KG1 (cell line): ENCODE data around the gene GNB5.
"Not testable (repeated sequence)": the region's sequence is repeated elsewhere in the genome, so short reads cannot be mapped to it uniquely, and the experiment has no call there.

Experiments
- DNase-seq: peaks from one replicate; lab custom pipeline; 2025; lab: John Stamatoyannopoulos, UW

GNB5 gene

GRCh38 chr15:52206446-52206845 is 15.3 kb upstream of the GNB5 start:
- DNase-seq = no peak

GRCh38 chr15:52204657-52205056 is 13.5 kb upstream of the GNB5 start:
- no peak for DNase-seq

GRCh38 chr15:52200831-52201365 is 9.7 kb upstream of the GNB5 start:
- DNase-seq = no peak

DNA sequence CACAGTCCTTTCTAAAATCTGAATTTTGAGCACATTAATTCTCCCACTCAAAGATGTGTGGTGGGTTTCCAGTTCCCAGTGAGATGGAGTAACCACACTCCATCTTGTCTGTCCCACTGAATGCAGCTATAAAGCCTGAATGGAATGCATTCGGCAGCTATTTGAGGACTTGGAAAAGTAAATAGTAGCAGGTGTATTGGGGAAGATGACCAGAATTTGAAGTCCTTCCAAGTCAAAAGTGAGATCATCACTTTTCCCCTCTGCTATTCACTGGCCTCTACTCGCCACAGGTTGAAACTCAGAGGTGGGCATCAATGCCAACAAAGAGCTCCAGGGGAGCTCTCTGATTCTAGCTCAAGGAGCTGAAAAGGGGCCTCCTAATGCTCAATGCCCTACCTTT is 8.1 kb upstream of the GNB5 start:
- no peak for DNase-seq

- DNase-seq = no peak
These were observed 5.7 kb upstream of the GNB5 start for GRCh38 chr15:52196891-52197290.

DNA sequence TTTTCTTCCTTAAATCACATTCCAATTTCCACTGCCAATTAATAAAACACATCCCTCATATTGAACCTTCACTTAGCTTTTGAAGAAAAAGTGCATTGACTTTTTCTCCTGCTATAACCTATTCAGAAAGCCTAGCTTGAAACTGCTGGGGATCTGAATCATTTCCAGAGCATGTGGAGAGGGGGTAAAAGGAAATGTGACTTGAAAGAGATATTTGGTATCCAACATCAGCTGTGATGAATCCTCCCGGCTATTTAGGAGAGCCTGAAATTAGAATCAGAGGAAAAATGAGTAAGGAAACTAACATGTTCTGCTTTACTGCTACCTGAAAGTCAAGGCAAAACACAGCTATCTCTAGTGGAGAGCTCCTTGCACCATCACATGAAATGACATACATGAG is 2.6 kb upstream of the GNB5 start:
- DNase-seq = no peak

GRCh38 chr15:52193321-52193720 is 2.1 kb upstream of the GNB5 start:
- no peak for DNase-seq

- no peak for DNase-seq
These were observed 4.3 kb downstream of the GNB5 start for GRCh38 chr15:52186651-52187486.

- no peak for DNase-seq
These were observed 6.0 kb downstream of the GNB5 start for GRCh38 chr15:52185151-52185561.

GRCh38 chr15:52184721-52185120 is 6.5 kb downstream of the GNB5 start:
- no peak for DNase-seq

DNA sequence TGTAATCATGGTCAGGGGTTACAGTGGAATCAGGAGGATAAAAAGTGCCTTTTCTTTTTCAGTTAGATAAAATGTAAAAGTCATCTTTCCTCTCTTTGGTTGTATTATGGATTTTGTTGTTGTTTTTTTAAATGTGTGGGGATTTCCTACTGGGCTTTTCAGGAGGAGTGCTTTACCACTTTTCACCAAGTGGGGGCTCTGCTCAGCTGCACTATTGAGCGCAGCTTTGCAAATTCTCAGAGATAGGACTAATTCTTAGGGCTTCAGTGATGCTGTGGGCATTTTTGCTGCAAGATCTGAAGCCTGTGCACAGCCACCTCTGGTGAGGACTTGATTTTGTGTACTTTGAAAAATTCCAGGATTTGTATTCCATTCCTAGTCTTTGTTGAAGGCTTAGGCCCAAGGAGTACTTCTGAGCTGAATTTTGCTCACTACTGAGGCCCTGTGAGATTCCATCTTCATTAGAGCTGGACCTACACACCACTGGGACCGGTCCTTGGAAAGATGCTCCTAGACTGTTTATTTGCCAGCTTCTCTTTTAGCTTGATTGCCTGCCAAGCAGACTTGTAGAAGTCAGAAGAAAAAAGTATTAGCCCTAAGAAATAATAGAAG is 7.5 kb downstream of the GNB5 start:
- DNase-seq = no peak

GRCh38 chr15:52181938-52182780 is 9.0 kb downstream of the GNB5 start:
- DNase-seq = no peak

- no peak for DNase-seq
These were observed 10.2 kb downstream of the GNB5 start for GRCh38 chr15:52180851-52181450.

DNA sequence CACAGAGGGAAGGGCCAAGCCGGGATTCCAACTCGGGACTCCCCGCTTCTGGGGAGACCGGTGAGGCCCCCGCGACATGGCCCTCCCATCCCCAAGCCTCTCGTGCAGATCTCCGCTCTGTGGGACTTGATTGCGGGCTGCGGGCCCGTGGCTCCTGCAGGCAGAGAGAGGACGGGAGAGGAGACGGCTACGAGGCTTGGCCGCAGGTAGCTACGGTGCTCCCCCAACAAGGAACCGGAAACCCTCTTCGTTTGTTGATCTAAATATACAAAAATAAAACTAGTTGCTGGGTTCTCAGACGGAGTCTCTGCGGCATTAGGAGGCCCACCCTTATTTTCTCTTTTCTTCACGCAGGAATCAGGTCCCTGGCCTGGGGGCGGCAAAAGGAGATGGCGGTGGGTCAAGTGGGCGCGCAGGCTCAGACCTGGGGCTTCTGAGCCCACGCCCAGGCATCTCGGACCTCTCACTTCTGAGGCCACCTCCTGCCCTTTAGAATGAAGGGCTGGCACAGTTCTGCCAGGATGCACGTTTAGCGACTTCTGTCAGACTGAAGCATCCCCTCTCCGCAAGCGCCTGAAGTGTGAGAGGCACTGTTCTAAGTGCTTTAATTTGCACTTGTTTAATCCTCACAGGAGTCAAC is 10.9 kb downstream of the GNB5 start:
- no peak for DNase-seq

DNA sequence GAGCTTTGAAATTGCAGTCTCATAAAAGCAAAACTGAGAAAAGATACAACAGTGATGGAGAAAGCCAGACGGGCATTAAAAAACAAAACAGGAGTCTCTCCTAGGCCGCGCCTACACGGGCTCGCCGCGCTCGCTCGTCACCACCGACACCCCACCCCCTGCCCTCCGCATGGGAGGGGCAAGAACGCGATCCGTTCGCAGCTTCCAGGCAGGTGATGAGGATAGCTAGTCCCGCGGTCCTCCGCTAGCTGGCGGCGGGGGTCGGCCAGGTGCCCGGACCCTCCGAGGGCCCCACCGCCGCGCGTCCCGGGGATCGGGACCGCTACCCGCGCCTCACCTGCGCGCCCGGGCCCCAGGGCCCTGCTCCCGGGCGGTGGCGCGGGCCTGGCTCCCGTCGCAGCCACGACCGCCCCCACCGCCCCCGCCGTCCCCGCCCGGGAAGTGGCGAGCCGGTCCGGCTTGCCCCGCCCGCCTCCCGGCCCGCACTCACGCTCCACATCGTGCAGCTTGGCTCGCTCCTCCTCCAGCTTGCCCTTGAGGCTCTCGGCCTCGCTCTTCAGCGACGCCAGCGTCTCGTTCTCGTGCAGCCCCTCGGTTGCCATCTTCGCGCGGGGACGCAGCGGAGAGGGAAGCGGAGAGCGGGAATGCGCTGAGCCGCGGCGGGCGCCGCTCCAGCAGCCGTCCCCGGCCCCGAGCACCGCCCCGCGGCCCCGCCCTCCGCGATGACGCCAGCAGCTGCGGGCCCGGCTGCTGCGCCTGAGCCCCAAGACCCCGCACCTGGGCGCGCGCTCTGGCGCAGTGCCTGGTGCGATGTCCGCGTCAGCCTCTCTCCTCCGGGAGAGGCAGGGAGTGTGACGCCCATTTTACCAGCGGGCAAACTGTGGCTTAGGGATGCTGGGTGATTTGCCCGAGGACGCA is 11.7 kb downstream of the GNB5 start:
- peak; percentile 60 for DNase-seq

DNA sequence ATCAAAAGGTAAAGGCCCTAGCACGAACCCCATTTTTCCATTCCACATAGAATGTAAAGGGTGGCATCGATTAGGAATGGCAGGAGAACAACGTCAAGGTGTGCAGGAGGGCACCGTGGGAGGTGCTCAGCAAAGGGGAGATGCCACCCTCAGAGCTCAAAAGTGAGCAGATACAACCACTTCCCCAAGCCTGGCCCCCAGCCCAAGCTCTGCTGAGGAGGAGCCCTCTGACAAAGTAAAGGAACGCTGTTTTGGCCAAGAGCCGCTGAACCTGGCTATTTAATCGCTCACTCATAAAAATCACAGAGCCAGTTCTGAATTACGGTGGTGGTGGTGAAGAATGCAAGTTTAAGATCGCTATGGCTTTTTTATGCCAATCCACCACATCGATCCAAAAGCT is 12.4 kb downstream of the GNB5 start:
- DNase-seq = no peak

GRCh38 chr15:52172869-52173268 is 18.3 kb downstream of the GNB5 start:
- DNase-seq = no peak

GRCh38 chr15:52171807-52172206 is 19.4 kb downstream of the GNB5 start:
- DNase-seq = no peak

- DNase-seq = peak; percentile 20
These were observed 19.8 kb downstream of the GNB5 start for GRCh38 chr15:52171386-52171785.

GRCh38 chr15:52170199-52170598 is 21.0 kb downstream of the GNB5 start:
- not testable (repeated sequence) for DNase-seq
